Colonic mucosa (tissue), 4 donors: ENCODE measurements around the gene KRTAP5-5. TPM values are rescaled to one million over a fixed set of nuclear protein-coding genes. Genes with fewer than 3 reads are reported as not detected.

ENCODE experiments used
- DNase-seq: peaks from one replicate; pipeline ENCODE4 v3.0.0-alpha.2; 2020
- H3K27ac ChIP-seq: fragments of 200-600 bp; one replicate; pipeline ENCODE4 v1.8.0; 2021
- H3K27me3 ChIP-seq: fragments of 200-600 bp; one replicate; pipeline ENCODE4 v1.8.0; 2021
- H3K36me3 ChIP-seq: fragments of 200-600 bp; one replicate; pipeline ENCODE4 v1.8.0; 2021
- H3K4me1 ChIP-seq: fragments of 200-600 bp; one replicate; pipeline ENCODE4 v1.8.0; 2021; ENCODE audit warnings: mild to moderate bottlenecking
- H3K4me3 ChIP-seq: fragments of 200-600 bp; one replicate; pipeline ENCODE4 v1.8.0; 2021
- H3K9ac ChIP-seq, 2 donors: one replicate each; pipeline ENCODE4 v1.7.0; 2013; ENCODE audit warnings: control low read depth in 2 of 2, low read depth in 2 of 2, low read length in 2 of 2
- H3K9me3 ChIP-seq: fragments of 200-600 bp; one replicate; pipeline ENCODE4 v1.8.0; 2021
- CTCF ChIP-seq: fragments of 200-600 bp; IDR thresholded peaks from one replicate; pipeline ENCODE4 v1.8.0; 2022; ENCODE audit warnings: antibody characterized with exemption, mild to moderate bottlenecking
- intact Hi-C: fragments of 100-400 bp; cut with DNase I; formaldehyde crosslinking; loops from one replicate; pipeline ENCODE4 v1.14.1; 2022
- total RNA-seq, 2 donors: library from RNA; stranded (reverse); fragmentation: NEBNext Ultra II Directional in 1 of 2; extraction: Animal tissue kit (Norgen Biotek cat#: 25700) in 1 of 2; gene quantifications; one replicate each; pipeline ENCODE4 v1.2.1, GENCODE V29; 2021
- donor health status: healthy.
- donor health status: DM: no; HTN: no; CAD: no.
- donor health status: DM: no; HTN: no; CAD: no.

KRTAP5-5 gene
- total RNA-seq, 2 donors from 2014 or later: not detected

- Histone ChIP-seq H3K27me3 (no peaks in the 10 kb centered on the region), H3K27ac (no peak within 1 kb of the TSS), H3K9ac (no peak within 1 kb of the TSS), H3K4me1 (no peaks in the 10 kb centered on the region), H3K9me3 (no peaks in the 10 kb centered on the region), H3K4me3 (no peak within 1 kb of the TSS), H3K36me3 (no peaks in the 10 kb centered on the region)
- no peak for TF ChIP-seq CTCF
- DNase-seq: no peak
- intact Hi-C loops: no loop called here
Measured at GRCh38 chr11:1608363-1608762, 21.2 kb upstream of the KRTAP5-5 start, which contains the start of gene KRTAP5-3. Gene KRTAP5-3, minus strand, starts transcription at chr11:1608463. Its CDS starts 78 bp downstream, at chr11:1608385.

GRCh38 chr11:1618231-1618630 is 11.3 kb upstream of the KRTAP5-5 start:
- no peak for TF ChIP-seq CTCF
- Histone ChIP-seq H3K4me1 (no peaks in the 10 kb centered on the region), H3K27ac (no peak overlapping the region), H3K9ac (no peak overlapping the region), H3K9me3 (no peaks in the 10 kb centered on the region), H3K27me3 (no peaks in the 10 kb centered on the region), H3K36me3 (no peaks in the 10 kb centered on the region), H3K4me3 (no peak overlapping the region)
- intact Hi-C loops: no loop called here
- DNase-seq: no peak

- intact Hi-C loops: no loop called here
- Histone ChIP-seq H3K36me3 (no peaks in the 10 kb centered on the region), H3K4me1 (no peaks in the 10 kb centered on the region), H3K27me3 (no peaks in the 10 kb centered on the region), H3K9ac (no peak overlapping the region), H3K9me3 (no peaks in the 10 kb centered on the region), H3K27ac (no peak overlapping the region), H3K4me3 (no peak overlapping the region)
- no peak for DNase-seq
- no peak for TF ChIP-seq CTCF
Measured at GRCh38 chr11:1619449-1619848, 10.1 kb upstream of the KRTAP5-5 start.

- no peaks in the 10 kb centered on the region for H3K36me3 ChIP-seq
- no peak within 1 kb of the TSS for H3K27ac ChIP-seq
- DNase-seq: no peak
- H3K4me3 ChIP-seq: no peak within 1 kb of the TSS
- H3K4me1 ChIP-seq: no peaks in the 10 kb centered on the region
- intact Hi-C loops: no loop called here
- H3K9ac ChIP-seq: no peak within 1 kb of the TSS
- H3K27me3 ChIP-seq: no peaks in the 10 kb centered on the region
- no peak for TF ChIP-seq CTCF
- H3K9me3 ChIP-seq: no peaks in the 10 kb centered on the region
Measured at GRCh38 chr11:1622086-1622485, 7.5 kb upstream of the KRTAP5-5 start, which contains the start of gene KRTAP5-4. Gene KRTAP5-4, minus strand, starts transcription at chr11:1622138. Its CDS starts 45 bp downstream, at chr11:1622093.

- Histone ChIP-seq H3K4me1 (no peaks in the 10 kb centered on the region), H3K9me3 (no peaks in the 10 kb centered on the region), H3K27me3 (no peaks in the 10 kb centered on the region), H3K27ac (no peak overlapping the region), H3K9ac (no peak overlapping the region), H3K4me3 (no peak overlapping the region), H3K36me3 (no peaks in the 10 kb centered on the region)
- DNase-seq: no peak
- no peak for TF ChIP-seq CTCF
- intact Hi-C loops: no loop called here
Measured at GRCh38 chr11:1623716-1624115, 5.9 kb upstream of the KRTAP5-5 start.
